Adrenal gland (tissue), 5 donors: Measurements from ENCODE around the gene TSPAN4.

Source experiments
- POLR2A ChIP-seq, 2 donors: fragments of 450-650 bp; IDR thresholded peaks; one replicate each; pipeline ENCODE4 v1.6.1; 2017; ENCODE audit warnings: antibody characterized with exemption in 2 of 2, mild to moderate bottlenecking in 2 of 2, moderate library complexity in 1 of 2
- TF ChIP-seq, protein P1 (sequence below), 6 experiments: fragments of 450-650 bp in 4 of 6; fragments of 200-600 bp in 2 of 6; sonication (generic) in 1 of 6; IDR thresholded peaks; 1 replicate in 5 of 6; 2 replicates in 1 of 6; pipeline versions ENCODE4 v1.5.1 to v1.8.0; 2016 to 2021; ENCODE audit warnings: antibody characterized with exemption in 6 of 6, mild to moderate bottlenecking in 2 of 6, moderate library complexity in 1 of 6
- donor health status: DM: no; HTN: no; CAD: no.

DNA sequence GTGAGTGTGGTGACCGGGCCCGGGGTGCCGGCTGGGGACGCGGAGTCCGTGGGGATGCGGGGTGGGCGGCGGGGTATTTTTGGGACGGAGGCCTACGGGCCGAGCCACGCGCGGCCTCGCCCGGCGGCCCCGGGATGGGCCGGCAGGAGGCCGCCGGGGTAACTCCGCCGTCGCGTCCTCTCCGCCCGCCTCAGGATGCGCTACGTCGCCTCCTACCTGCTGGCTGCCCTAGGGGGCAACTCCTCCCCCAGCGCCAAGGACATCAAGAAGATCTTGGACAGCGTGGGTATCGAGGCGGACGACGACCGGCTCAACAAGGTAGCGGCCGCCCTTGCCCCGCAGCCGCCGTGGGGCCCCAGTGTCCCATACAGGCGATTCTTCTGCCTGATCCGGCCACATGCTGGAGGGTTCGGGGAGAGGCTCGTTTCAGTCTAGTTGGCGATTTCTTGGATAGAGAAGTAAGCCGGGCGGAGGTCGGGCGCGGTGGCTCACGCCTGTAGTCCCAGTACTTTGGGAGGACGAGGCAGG, 32.5 kb upstream of the TSPAN4 start:
- TF ChIP-seq POLR2A (IDR thresholded peaks at IDR 0.05) = no peak
- TF ChIP-seq, protein P1, sequence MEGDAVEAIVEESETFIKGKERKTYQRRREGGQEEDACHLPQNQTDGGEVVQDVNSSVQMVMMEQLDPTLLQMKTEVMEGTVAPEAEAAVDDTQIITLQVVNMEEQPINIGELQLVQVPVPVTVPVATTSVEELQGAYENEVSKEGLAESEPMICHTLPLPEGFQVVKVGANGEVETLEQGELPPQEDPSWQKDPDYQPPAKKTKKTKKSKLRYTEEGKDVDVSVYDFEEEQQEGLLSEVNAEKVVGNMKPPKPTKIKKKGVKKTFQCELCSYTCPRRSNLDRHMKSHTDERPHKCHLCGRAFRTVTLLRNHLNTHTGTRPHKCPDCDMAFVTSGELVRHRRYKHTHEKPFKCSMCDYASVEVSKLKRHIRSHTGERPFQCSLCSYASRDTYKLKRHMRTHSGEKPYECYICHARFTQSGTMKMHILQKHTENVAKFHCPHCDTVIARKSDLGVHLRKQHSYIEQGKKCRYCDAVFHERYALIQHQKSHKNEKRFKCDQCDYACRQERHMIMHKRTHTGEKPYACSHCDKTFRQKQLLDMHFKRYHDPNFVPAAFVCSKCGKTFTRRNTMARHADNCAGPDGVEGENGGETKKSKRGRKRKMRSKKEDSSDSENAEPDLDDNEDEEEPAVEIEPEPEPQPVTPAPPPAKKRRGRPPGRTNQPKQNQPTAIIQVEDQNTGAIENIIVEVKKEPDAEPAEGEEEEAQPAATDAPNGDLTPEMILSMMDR (IDR thresholded peaks at IDR 0.05) = peak in 1 of 6 experiments; percentile 16
